Vagina (tissue), 2 donors: ENCODE results near the gene CRYBG1. TPM values are rescaled to one million over a fixed set of nuclear protein-coding genes. Genes with fewer than 3 reads are reported as not detected.
A peak's percentile ranks its signal among the peaks of the same experiment; 100 is the strongest.

Experiments
- DNase-seq, 2 donors: peaks; one replicate each; pipeline ENCODE4 v3.0.0-alpha.2; 2017; ENCODE audit errors: extremely low spot score in 2 of 2
- H3K27ac ChIP-seq: fragments of 200-600 bp; sonication (generic); one replicate; pipeline ENCODE4 v1.5.1; 2019
- H3K27me3 ChIP-seq: fragments of 200-600 bp; sonication (generic); one replicate; pipeline ENCODE4 v1.5.1; 2019
- H3K36me3 ChIP-seq, 2 donors: fragments of 200-600 bp; sonication (generic); one replicate each; pipeline ENCODE4 v1.5.1; 2017 to 2019
- H3K4me1 ChIP-seq: fragments of 200-600 bp; sonication (generic); one replicate; pipeline ENCODE4 v1.5.1; 2019
- H3K4me3 ChIP-seq, 2 donors: fragments of 200-600 bp; sonication (generic); 1 replicate in 1 of 2; 2 replicates in 1 of 2; pipeline ENCODE4 v1.5.1; 2016 to 2019
- H3K9me3 ChIP-seq: fragments of 200-600 bp; sonication (generic); one replicate; pipeline ENCODE4 v1.5.1; 2019
- CTCF ChIP-seq, 3 experiments: fragments of 450-650 bp in 2 of 3; fragments of 200-600 bp in 1 of 3; sonication (generic) in 1 of 3; IDR thresholded peaks; one replicate each; pipeline ENCODE4 v1.5.1; 2017 to 2019; ENCODE audit warnings: antibody characterized with exemption in 3 of 3, mild to moderate bottlenecking in 2 of 3, moderate library complexity in 2 of 3
- POLR2A ChIP-seq, 2 donors: fragments of 450-650 bp; IDR thresholded peaks; one replicate each; pipeline ENCODE4 v1.6.1; 2017; ENCODE audit warnings: antibody characterized with exemption in 2 of 2, mild to moderate bottlenecking in 2 of 2, moderate library complexity in 2 of 2
- POLR2AphosphoS5 ChIP-seq, 2 donors: sonication (generic); formaldehyde crosslinking; IDR thresholded peaks; one replicate each; pipeline ENCODE4 v1.9.0; 2017; ENCODE audit warnings: antibody characterized with exemption in 2 of 2, mild to moderate bottlenecking in 2 of 2, low read depth in 1 of 2; ENCODE audit not compliant: insufficient read depth in 1 of 2
- intact Hi-C: fragments of 100-400 bp; cut with DNase I; formaldehyde crosslinking; loops from one replicate; pipeline ENCODE4 v1.15.1; 2023
- total RNA-seq: library from RNA; depleted of rRNA; stranded (reverse); fragments of >200 nt; gene quantifications from one replicate; pipeline ENCODE4 v1.2.3, GENCODE V29; 2016

Gene CRYBG1
- total RNA-seq, 1 donor from 2014 or later, result 46.7 TPM

- H3K4me1 ChIP-seq, result peaks cover 31% of the 10 kb centered on the region
- no peak overlapping the region for H3K4me3 ChIP-seq
- H3K27ac ChIP-seq, result no peak overlapping the region
- no peak for DNase-seq
- H3K27me3 ChIP-seq, result no peaks in the 10 kb centered on the region
- TF ChIP-seq CTCF (IDR thresholded peaks at IDR 0.05) (no peak), POLR2AphosphoS5 (IDR thresholded peaks at IDR 0.05; ENCODE audit: insufficient read depth in 1 of 2, low read depth in 1 of 2) (no peak), POLR2A (IDR thresholded peaks at IDR 0.05) (no peak)
- H3K36me3 ChIP-seq, result no peaks in the 10 kb centered on the region
- no peaks in the 10 kb centered on the region for H3K9me3 ChIP-seq
- intact Hi-C loops, result no loop called here
These were observed 38.6 kb upstream of the CRYBG1 start for GRCh38 chr6:106321940-106322339.

GRCh38 chr6:106324726-106325335 lies 35.7 kb upstream of the CRYBG1 start:
- no peaks in the 10 kb centered on the region for H3K36me3 ChIP-seq
- no peak for DNase-seq
- peak overlapping the region; percentile 91 for H3K27ac ChIP-seq
- intact Hi-C loops, result no loop called here
- no peaks in the 10 kb centered on the region for H3K27me3 ChIP-seq
- H3K4me3 ChIP-seq, result peak overlapping the region; percentile 89 to 92
- no peak for TF ChIP-seq POLR2AphosphoS5 (IDR thresholded peaks at IDR 0.05; ENCODE audit: insufficient read depth in 1 of 2, low read depth in 1 of 2)
- no peak for TF ChIP-seq POLR2A (IDR thresholded peaks at IDR 0.05)
- TF ChIP-seq CTCF (IDR thresholded peaks at IDR 0.05), result no peak
- H3K9me3 ChIP-seq, result no peaks in the 10 kb centered on the region
- H3K4me1 ChIP-seq, result peaks cover 16% of the 10 kb centered on the region

- peak in 1 of 3 experiments; percentile 10 for TF ChIP-seq CTCF (IDR thresholded peaks at IDR 0.05)
- TF ChIP-seq POLR2A (IDR thresholded peaks at IDR 0.05), result no peak
- peak; percentile 94 for TF ChIP-seq POLR2AphosphoS5 (IDR thresholded peaks at IDR 0.05; ENCODE audit: insufficient read depth in 1 of 2, low read depth in 1 of 2)
- no peaks in the 10 kb centered on the region for H3K9me3 ChIP-seq
- DNase-seq, result peak; percentile 97 to 99
- H3K27ac ChIP-seq, result peak within 1 kb of the TSS; percentile 91
- peaks cover 16% of the 10 kb centered on the region for H3K4me1 ChIP-seq
- intact Hi-C loops, result no loop called here
- peak within 1 kb of the TSS; percentile 89 to 92 for H3K4me3 ChIP-seq
- H3K27me3 ChIP-seq, result no peaks in the 10 kb centered on the region
- no peaks in the 10 kb centered on the region for H3K36me3 ChIP-seq
These were observed 35.0 kb upstream of the CRYBG1 start, which contains the start of gene ATG5 for GRCh38 chr6:106325336-106326178. TSS of gene ATG5 (minus strand) at chr6:106325760. CDS start at chr6:106316208, 9,552 bp downstream.

- no peaks in the 10 kb centered on the region for H3K27me3 ChIP-seq
- intact Hi-C loops, result no loop called here
- no peak for DNase-seq
- H3K4me3 ChIP-seq, result no peak overlapping the region
- H3K36me3 ChIP-seq, result no peaks in the 10 kb centered on the region
- TF ChIP-seq CTCF (IDR thresholded peaks at IDR 0.05) (peak; percentile 30 to 47 (median 37)), POLR2A (IDR thresholded peaks at IDR 0.05) (no peak)
- H3K9me3 ChIP-seq, result no peaks in the 10 kb centered on the region
- no peaks in the 10 kb centered on the region for H3K4me1 ChIP-seq
- H3K27ac ChIP-seq, result no peak overlapping the region
These were observed 25.7 kb upstream of the CRYBG1 start for GRCh38 chr6:106334646-106335448.
